GM12878 (cell line): ENCODE measurements around the gene BCL10.

ENCODE experiments used
- BACH1 ChIP-seq: fragments of 450-650 bp; IDR thresholded peaks from 2 replicates; pipeline ENCODE4 v1.6.1; 2017; ENCODE audit warnings: mild to moderate bottlenecking, borderline replicate concordance
- CEBPB ChIP-seq, 2 experiments: fragments of 150-350 bp in 1 of 2; IDR thresholded peaks; 2 replicates each; pipeline ENCODE4 v1.6.1; 2012 to 2014; ENCODE audit warnings: low read depth in 2 of 2, low read length in 2 of 2, borderline replicate concordance in 1 of 2, inconsistent platforms in 1 of 2
- EGR1 ChIP-seq, 2 experiments: IDR thresholded peaks; 1 replicate in 1 of 2; 2 replicates in 1 of 2; pipeline ENCODE4 v1.6.1; 2011 to 2012; ENCODE audit warnings: low read depth in 2 of 2, low read length in 2 of 2, borderline replicate concordance in 1 of 2, mild to moderate bottlenecking in 1 of 2, moderate library complexity in 1 of 2
- GABPA ChIP-seq: IDR thresholded peaks from 2 replicates; pipeline ENCODE4 v1.6.1; 2014; ENCODE audit warnings: antibody characterized with exemption, low read depth, mild to moderate bottlenecking, inconsistent platforms
- POLR2A ChIP-seq: IDR thresholded peaks from 2 replicates; pipeline ENCODE4 v1.6.1; 2011; ENCODE audit warnings: low read depth, mild to moderate bottlenecking, low read length
- SIN3A ChIP-seq: IDR thresholded peaks from 2 replicates; pipeline ENCODE4 v1.6.1; 2012; ENCODE audit warnings: low read depth, low read length, improper control_type of control experiment

- TF ChIP-seq CEBPB (IDR thresholded peaks at IDR 0.05; ENCODE audit: borderline replicate concordance in 1 of 2, low read depth in 2 of 2, low read length in 2 of 2) (no peak), POLR2A (no peak), EGR1 (IDR thresholded peaks at IDR 0.05; ENCODE audit: borderline replicate concordance in 1 of 2, low read depth in 2 of 2, low read length in 2 of 2) (no peak), BACH1 (no peak), GABPA (no peak), SIN3A (no peak)
Measured at GRCh38 chr1:85315789-85316188, 39.4 kb upstream of the BCL10 start.
